ENCODE measurements around the gene CRYZL1.

The CRYZL1 gene

DNA sequence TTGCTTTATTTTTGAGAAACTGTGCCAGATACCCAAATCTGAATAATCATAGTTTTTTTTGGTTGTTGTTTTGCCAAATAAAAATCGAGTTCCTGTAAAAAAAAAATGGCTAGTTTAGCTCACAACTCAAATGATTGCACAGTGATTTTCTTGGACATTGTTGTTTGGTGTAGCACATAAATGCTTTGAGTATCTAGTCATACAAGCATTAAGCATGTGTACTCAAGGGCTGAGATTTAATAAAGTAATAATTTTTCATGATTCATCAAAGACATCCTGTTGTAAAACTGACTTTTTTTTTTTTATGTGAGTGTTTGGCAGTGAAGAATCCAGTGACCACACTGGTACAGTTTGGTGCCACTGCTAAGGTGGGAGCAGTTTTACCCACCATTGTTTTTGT, 19.6 kb upstream of the CRYZL1 start:
- no peak for DNase-seq (ENCODE audit: low read depth in 2 of 2)

- DNase-seq (ENCODE audit: low read depth in 2 of 2): no peak
Measured at GRCh38 chr21:33660406-33660805, 18.9 kb upstream of the CRYZL1 start.

- no peak for DNase-seq (ENCODE audit: low read depth in 2 of 2)
Measured at GRCh38 chr21:33659568-33659949, 18.0 kb upstream of the CRYZL1 start.

GRCh38 chr21:33658919-33659567, 17.5 kb upstream of the CRYZL1 start:
- no peak for DNase-seq (ENCODE audit: low read depth in 2 of 2)

DNA sequence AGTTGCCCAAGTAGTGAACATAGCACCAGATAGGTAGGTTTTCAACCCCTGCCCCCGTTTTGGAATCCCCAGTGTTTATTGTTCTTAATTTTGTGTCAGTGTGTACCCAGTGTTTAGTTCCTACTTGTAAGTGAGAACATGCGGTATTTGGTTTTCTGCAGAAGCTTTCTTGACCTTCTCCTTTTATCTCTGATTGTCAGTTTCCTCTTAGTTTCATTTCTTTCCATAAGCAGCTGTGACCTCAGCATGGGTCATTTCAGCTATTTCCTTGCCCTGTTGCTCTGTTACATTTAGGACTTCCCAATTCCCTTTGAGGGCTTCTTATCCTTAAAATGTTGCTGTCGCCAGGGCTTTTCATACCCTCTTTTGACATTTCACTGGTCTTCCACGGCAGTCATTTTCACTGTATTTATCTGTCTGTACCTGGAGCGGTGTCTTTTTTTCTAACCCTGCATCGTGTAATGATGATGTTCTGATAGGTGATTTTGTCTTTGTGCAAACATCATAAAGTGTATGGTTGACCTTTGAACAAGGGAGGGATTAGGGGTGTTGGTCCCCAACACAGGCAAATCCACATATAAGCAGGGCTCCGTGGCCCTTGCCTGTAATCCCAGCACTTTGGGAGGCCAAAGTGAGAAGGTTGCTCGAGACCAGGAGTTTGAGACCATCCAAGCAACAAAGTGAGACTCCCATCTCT, 15.7 kb upstream of the CRYZL1 start:
- DNase-seq (ENCODE audit: low read depth in 2 of 2): no peak

DNA sequence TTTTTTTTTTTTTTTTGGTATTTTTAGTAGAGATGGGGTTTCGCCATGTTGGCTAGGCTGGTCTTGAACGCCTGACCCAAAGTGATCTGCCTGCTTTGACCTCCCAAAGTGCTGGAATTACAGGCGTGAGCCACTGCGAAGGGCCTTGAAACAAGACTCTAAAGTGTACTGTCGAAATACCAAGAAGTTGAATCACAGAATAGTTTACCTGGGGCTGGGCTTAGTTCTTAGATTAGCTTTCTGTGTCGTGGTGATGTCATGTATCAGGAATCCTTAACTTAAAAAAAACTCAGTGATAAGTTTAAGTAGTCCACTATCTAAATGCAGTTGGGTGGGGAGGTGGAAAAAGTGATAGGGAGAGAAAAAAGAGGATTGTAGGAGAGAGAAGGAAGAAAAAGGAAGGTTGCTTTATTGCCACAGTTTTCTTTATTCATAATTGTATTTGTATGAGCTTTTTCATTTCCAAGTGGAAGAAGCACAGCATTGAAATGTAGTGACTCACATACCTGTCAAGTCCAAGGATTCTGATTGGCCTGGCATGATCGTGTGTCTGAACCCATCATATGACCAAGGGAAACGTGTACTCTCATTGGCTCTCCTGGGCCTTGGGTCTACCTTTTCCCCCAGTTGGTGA, 14.2 kb upstream of the CRYZL1 start:
- DNase-seq (ENCODE audit: low read depth in 2 of 2): no peak

DNA sequence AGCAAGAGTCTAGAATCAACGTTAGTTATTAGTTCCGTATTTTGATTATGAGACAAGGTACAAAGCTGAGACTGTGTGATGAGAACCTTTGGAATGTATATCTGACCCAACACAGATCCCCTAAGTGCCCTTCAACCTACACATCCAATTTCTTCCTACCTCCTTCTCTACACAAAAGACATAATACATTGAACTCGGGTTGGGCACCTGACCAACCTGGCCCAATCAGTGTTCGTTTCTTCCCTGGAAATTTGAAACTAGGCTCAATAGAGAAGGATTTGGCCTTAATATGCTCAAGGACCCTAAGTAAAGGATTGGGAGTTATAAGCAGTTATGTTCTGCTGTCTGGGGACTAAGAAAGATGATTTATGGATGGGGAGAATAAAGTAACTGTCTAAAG, 12.9 kb upstream of the CRYZL1 start:
- no peak for DNase-seq (ENCODE audit: low read depth in 2 of 2)

DNA sequence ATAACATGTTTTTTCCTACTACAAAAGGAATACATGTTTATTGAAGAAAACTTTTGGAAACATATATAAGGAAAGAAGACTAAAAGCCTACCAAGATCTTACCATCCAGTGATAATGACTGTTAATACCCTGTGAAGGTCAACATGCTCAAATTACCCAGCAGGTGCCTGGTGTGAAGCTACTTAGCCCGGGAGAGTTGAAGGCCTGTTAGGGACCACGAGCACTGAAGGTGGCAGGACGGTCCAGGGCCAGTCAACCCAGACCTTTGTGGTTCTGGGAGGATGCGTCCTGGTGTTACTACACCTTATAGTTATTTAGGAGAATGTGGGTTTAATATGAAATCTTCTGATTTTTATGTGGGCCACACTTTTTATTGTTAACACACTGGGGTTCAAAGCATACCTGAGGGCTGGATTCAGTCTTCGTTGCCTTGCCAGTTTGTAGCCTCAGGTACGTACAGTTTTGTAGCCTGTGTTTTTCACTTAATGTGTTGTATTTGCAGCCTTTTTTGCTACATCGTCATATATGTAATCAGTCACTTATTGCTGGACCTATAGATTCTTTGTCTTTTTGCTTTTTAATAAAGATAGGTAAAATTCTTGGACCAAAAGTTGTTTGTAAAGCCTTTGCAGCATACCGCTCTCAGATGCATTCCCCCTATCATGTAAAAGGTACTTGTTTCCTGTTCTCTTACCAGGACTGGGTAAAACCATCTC, 10.6 kb upstream of the CRYZL1 start:
- DNase-seq (ENCODE audit: low read depth in 2 of 2): no peak

- no peak for DNase-seq (ENCODE audit: low read depth in 2 of 2)
Measured at GRCh38 chr21:33650929-33651509, 9.5 kb upstream of the CRYZL1 start.

DNA sequence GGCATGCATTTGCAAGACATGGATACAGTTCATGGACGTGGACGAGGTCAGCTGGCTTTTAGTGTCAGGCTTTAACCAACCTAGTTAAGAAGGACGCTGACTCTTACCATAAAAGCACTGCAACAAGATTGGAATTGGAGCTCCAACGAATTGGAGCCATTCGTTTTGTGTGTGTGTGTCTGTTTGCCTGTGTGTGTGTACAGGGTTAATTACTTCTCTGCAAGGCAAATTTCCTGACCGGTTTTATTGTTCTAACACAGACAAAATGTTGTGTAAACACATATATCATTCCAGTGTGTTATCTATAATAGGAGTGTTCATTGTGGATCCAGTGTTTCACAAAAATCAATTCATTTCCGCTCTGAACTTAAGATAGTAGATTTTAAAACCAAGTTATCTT, 8.7 kb upstream of the CRYZL1 start:
- DNase-seq (ENCODE audit: low read depth in 2 of 2): no peak

- DNase-seq (ENCODE audit: low read depth in 2 of 2): no peak
Measured at GRCh38 chr21:33648555-33648954, 7.0 kb upstream of the CRYZL1 start.

- DNase-seq (ENCODE audit: low read depth in 2 of 2): no peak
Measured at GRCh38 chr21:33647587-33647986, 6.0 kb upstream of the CRYZL1 start.

- no peak for DNase-seq (ENCODE audit: low read depth in 2 of 2)
Measured at GRCh38 chr21:33645730-33646129, 4.2 kb upstream of the CRYZL1 start.

- DNase-seq (ENCODE audit: low read depth in 2 of 2): no peak
Measured at GRCh38 chr21:33644383-33645074, 3.0 kb upstream of the CRYZL1 start.

GRCh38 chr21:33643658-33644311, 2.2 kb upstream of the CRYZL1 start:
- DNase-seq (ENCODE audit: low read depth in 2 of 2): no peak

DNA sequence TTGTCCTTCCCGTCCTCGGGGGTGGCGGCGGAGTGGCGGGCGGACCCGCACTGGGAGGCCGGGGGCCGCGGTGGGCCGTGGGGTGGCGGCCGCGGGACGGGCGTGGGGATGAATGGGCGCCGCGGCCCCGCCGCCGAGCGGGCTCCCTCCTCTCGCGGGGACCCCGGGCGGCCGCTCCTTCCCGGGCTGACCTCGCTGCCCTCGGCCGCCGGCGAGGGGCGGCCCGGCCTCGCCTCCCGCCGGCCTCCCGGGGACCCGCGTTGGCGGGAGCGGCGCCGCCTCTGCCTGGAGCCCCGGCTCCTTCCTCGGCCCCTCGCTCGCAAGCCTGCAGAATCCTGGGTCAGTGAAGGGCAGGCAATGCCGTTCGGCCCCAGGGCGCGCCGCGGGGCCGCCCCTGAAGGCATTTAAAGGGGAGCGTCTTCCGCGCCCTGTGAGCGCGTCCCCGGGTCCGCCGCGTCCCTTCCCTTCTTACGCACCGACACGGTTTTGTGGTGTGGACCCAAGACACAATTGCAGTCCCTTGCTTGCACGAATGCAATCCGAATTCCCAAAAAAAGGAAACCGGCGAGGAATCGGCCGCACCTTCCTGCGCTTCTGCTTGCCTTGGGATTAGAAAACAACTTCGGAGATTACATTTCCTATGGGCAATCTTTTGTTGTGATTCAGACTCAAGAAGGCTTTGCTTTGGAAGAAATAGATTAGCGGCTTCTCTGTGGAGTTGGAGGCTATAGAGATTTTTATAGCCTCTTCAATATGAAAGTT, 1.5 kb upstream of the CRYZL1 start:
- DNase-seq (ENCODE audit: low read depth in 2 of 2): no peak

GRCh38 chr21:33642027-33642895, 720 bp upstream of the CRYZL1 start, which contains the start of gene ITSN1:
Gene ITSN1, plus strand, starts transcription at chr21:33642501. Its CDS starts 76,328 bp downstream, at chr21:33718829.
- peak; percentile 99 to 100 for DNase-seq (ENCODE audit: low read depth in 2 of 2)

GRCh38 chr21:33640697-33641351, 717 bp downstream of the CRYZL1 start:
- no peak for DNase-seq (ENCODE audit: low read depth in 2 of 2)

DNA sequence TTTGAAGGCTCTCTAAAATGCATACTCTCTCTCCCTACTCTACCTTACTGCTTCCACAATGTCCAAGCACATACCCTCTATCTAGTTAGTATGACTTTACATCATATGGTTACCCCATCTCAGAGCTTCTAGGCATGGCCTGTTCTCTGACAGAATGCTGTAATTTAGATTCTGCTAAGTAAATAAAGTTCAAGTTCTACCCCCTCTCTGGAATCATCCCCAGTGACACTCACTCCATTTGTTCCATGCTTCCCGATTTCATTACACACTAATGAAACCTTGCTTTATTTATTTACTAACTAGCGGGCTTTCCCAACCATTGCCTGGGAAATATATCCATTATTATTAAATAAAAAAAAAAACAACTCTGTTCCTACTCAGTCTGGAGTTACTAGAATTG, 7.3 kb downstream of the CRYZL1 start:
- no peak for DNase-seq (ENCODE audit: low read depth in 2 of 2)

Measured in stimulated activated CD8-positive, alpha-beta memory T cell treated with anti-CD3 and anti-CD28 coated beads, Interleukin-2, amount 100 ng/mL, for 1 hour (primary cell).